DMS53 (cell line): ENCODE data around the gene ATOH7.
"Not testable (repeated sequence)": the region's sequence is repeated elsewhere in the genome, so short reads cannot be mapped to it uniquely, and the experiment has no call there.

Source experiments
- DNase-seq: peaks from one replicate; lab custom pipeline; 2025; lab: John Stamatoyannopoulos, UW

ATOH7 gene

DNA sequence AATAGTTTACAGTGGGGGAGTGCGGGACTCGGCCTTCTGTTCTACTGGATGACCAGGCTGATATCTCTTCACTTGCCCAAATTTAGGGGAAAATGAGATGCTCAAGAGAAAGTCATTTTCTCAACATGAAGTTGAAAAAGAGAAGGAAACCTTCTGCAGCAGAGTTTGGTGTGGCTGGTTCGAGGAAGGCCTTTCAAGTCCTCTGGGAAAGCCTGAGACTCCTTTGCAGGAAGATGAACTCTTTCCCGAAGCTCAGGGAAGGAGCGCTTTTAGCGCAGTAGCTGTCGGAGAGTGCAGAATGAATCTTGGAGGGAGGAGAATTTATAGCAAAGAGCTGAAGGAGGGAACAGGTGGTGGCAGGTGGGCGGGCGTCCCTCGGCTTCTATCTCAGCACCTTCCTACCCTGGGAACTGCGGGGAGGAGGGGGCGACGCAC, at the start of gene ATOH7:
TSS of gene ATOH7 (minus strand) at position 297 of the 435 bp plus-strand sequence. CDS start 436 bp downstream, outside the sequence.
- no peak for DNase-seq

DNA sequence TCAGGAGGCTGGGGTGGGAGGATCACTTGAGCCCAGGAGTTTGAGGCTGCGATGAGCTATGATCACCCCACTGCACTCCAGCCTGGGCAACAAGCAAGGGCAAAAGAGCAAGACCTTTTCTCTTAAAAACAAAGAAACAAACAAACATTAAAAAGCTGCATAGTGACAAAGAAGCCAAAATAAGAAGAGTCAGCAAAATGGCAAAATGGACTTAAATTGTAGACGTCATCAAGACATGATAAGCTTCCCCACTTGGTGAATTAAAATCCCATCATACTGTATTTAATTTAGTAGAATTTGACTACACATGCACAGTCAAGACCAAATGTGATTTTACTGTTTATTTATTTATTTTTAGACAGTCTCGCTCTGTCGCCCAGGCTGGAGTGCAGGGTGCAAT, 48.8 kb upstream of the ATOH7 start:
- DNase-seq, result no peak

DNA sequence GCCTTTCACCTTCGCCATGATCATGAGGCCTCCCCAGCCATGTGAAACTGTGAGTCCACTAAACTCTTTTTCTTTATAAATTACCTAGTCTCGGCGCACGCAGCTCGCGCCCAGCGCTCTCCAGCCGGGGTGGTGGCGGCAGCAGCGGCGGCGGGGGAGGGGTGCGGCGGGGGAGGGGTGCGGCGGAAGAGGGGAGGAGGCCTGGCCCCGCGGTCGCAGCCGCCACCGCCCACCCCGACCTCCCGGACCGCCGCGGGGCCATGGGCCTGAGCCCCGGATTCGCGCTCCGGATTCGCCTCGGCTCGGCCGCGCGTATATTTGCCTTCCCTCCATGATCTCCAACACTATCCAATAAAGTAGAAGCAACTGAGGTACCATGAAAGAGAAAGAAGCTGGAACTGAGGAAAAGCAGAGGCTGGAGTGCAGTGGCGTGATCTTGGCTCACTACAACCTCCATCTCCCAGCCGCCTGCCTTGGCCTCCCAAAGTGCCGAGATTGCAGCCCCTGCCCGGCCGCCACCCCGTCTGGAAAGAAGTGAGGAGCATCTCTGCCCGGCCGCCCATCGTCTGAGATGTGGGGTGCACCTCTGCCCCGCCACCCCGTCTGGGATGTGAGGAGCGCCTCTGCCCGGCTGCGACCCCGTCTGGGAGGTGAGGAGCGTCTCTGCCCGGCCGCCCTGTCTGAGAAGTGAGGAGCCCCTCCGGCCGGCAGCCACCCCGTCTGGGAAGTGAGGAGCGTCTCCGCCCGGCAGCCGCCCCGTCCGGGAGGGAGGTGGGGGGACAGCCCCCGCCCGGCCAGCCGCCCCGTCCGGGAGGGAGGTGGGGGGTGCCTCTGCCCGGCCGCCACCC, 47.2 kb upstream of the ATOH7 start:
- DNase-seq, result not testable (repeated sequence)

DNA sequence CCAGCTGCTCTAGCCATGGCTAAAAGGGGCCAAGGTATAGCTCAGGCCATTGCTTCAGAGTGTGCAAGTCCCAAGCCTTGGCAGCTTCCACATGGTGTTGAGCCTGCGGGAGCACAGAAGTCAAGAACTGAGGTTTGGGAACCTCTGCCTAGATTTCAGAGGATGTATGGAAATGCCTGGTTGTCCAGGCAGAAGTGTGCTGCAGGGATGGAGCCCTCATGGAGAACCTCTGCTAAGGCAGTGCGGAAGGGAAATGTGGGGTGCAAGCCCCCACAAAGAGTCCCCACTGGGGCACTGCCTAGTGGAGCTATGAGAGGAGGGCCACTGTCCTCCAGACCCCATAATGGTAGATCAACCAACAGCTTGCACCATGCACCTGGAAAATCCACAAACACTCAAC, 45.9 kb upstream of the ATOH7 start:
- DNase-seq, result not testable (repeated sequence)

DNA sequence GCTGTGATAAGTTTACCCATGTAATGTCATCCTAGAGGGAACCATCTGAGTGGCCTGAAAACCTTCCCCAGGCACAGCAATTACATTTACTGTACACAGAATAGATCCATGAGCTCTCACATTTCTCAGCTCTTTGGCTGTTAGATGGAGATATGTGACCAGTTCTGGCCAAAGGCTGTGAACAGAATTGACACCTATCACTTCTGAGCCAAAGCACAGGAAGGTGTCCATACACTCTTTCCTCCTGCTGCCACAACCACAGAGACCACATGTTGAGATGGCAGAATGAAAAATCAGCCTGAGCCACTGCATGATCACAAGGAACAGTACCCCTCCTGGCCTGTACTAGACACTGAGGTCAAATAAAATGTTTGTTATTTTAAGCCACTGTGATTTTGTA, 44.3 kb upstream of the ATOH7 start:
- DNase-seq, result no peak

DNA sequence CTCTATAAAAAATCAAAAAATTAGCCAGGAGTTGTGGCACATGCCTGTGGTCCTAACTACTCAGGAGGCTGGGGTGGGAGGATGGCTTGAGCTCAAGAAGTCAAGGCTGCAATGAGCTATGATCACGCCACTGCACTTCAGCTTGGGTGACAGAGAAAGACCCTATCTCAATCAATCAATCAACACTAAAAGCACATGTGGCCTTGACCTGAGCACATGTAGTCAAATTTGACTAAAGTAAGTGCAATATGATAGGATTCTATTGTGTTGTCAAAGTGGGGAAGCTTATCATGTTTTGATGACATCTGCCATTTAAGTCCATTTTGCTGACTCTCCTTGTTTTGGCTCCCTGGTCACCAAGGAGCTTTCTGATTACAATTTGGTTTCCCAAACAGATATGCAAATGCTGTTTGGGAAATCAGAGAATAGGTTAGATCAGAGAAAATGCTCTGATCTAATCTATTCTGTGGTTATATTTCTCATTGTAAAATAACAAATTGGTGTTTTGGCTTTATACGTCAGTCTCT, 43.8 kb upstream of the ATOH7 start:
- DNase-seq, result no peak

DNA sequence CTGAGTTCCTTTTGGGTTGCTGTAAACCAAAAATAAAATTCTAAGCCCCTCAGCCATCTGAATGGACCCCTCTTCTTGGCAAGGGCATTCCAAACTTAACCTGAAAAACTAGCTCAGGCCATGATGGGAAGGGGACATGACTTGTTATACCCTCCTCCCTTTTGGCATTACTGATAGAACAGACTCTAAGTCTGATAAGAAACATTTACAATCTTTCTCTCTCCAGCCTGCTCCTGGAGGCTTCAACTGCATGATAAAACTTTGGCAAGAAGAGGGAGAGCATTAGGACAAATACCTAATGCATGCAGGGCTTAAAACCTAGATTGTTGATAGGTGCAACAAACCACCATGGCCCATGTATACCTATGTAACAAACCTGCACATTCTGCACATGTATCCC, 40.9 kb upstream of the ATOH7 start:
- no peak for DNase-seq

DNA sequence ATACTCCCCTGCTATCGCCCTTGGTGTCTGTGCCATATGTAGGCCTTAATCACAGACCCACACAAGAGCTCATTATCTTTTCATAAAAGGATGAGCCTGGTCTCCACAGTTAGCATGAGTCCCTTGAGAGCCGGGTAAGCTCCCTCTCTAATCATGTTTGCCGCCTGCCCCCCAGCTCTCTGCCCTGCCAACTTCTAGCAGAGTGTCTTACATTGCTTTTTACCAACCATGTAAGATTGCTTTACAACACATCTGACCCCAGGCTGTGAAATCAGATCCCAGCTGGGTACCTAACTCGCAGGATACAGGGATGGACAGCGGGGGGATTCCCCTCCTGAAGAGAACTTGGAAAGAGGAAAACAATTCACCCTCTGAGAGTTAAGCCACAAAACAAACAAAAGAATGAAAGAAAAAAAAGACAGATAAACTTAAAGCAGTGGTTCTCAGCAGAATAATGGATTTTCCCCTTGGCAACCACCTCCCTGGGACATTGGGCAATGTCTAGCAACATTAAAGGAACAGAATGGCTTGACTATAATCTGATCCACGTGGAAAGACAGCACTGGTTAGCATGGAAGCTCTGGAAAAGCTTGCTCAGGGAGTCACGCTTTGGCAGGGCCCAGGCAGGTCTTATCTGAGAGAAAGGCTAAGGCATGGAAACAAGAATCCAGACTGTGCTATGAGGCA, 39.4 kb upstream of the ATOH7 start:
- DNase-seq, result no peak

DNA sequence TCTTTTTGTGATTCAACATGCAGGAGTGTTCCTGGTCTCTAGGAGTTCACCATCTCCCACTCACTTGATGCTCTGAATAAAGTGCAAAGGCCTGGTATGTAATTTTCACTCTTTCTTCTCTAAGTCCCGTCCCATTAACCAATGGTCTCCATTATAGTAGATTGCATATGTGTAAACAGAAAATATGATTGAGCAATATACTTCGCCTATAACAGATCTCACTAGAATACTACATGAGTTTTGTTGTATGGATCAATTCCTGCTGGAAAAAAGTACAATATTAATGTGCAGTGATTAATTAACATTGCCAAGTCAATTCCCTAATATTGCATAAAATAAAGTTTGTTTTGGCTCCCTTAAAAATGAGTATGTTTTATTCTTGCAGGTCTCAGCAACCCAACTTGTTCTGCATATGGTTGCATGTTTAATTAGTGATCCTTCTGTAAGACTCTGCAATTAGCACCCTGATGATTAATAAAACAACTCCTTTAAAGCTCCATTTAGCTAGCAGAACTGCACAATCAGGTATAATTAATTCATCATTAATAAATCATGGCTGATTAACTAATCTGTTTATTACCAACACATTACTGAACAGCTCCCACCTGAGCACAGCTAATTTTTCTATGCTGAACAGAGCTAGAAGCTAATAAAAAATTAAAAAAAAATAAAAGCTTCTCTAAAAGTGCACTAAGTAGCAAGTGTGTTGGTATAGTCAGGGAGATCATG, 37.8 kb upstream of the ATOH7 start:
- DNase-seq, result no peak

DNA sequence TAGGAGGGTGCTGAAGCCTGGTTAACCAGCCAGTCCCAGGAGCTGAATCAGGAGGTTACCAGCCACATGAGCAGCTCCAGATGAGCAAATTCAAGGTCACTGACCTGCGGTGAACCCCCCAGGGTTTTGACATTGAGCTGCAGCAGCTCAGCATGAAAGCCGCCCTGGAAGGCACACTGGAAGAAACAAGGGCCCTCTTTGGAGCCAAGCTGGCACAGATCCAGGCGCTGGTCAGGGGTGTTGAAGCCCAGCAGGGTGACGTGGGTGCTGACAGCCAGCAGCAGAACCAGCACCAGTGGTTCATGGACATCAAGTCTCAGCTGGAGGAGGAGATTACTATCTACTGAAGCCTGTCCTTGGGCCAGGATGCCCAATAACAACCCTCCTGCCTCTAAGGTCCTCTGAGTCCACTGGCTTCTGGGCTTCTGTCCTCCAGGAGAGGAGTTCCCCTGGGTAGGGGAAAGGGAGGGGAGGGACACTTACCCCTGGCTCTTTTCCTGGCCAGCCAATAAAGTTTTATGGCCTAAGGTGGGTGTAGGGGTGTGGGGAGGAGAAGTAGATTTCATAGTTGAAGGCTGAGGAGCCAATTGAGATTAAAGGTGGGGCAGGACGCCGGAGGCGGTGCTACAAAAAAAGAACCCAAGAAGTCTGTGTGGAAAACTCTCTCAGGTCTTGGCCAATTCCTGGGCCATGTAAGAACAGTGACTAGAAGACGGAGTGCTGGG, 29.4 kb upstream of the ATOH7 start:
- DNase-seq, result no peak

DNA sequence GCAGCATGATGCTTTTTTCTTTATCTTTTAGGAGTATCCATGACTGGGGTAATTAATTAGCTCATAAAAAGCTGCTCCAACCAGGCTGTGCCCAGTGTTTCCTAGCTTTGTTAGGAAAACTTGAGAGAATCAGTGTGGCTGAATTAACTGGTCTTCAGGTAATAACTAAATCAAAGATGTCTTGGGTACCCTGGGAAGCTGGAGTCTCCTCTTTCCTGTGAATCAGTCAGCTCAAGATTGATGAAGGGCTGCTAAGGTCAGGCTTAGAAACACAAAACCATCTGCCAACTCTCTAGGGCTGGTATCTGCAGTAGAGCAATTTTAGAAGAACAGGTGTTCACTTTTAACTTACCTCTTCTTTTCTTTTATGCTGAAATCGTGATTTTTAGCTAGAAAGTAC, 21.4 kb upstream of the ATOH7 start:
- no peak for DNase-seq

DNA sequence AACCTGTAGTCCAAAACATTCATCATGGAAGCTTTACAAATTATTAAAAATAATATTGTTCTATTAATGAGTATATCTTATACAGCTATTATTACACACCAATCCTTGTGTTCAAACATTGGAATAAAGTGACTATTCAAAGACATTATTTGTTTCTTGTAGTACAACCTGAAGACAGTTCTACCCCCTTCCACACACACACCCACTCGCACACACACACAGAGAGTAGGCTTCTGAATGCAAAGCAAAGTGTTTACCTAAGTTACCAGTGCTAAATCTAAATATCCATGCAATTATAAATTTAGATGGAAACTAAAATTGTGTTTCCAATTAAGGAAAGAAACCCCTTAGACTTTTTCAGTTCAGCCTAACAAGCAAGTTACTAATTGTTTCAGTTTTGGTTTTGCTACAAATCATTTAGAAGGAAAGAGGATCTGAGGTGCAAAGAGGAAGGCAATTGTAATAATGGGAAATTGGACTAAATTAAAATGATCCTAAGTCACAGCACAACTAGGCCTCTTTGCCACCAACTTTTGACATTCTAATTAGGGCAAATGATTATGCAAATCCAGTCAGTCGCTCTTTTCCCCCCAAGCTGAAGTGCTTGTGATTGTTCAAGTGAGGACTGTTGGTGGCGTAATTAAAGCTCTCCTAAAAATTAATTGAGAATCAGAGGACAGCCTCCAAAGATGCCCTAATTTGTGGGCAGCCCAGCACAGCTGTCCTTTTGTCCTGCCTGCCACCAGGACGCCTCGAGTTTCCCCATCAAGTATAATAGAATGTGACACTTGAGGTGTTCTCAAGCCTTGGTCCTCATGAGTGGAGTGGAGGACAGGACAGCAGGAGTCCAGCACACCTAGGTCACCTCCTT, 19.9 kb upstream of the ATOH7 start:
- DNase-seq, result no peak

DNA sequence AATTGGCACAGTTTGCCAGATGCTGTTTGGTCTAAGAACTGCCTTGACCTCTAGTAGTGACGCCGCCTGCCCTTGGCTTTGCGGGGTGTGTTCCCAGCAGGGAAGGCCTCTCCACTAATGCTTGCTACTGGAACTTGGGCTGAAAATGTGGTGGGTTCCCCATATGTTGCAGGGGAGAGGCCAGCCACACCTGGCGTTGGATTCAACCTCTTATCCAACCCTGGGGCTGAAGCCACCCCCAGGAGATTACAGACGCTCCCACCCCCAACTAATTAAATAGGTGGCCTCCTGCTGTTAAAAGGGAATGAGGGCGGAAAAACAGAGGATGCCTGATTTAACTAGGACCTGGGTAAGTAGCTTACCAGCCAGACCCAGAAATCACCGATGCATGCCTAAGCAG, 19.2 kb upstream of the ATOH7 start:
- no peak for DNase-seq

DNA sequence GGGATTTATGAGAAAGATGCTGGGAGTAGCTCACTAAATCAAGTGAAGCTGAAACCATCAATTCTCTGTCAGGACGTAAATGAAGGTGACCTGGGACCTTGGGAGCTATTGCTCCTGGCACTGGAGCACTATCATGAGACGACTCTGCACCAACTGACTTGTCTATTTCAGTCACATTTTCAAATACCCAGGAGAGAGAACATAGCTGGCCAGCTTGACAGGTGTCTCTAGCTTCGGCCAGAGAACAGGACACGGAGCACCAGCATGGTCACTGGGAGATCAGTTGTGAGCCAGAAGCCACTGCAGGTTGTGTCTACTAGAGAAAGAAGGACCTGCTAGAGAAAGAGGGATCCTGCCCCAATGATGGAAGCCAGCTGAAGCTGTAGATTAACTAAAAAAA, 17.4 kb upstream of the ATOH7 start:
- no peak for DNase-seq

DNA sequence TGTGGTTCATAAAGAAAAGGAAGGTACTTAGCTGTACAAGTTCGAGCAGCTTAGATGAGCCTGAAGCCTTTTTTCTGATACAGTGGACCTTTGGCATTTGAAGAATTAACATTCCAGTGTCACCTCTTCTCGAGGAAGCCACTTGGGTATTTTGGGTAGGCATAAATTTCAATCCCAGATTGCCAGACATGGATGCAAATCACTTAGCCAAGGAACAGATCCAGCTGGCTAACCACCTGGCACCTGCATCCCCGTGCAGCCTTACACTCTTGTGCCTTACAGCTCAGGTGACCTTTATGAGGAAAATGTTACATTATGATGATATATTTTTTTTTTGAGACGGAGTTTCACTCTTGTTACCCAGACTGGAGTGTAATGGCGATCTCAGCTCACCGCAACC, 16.0 kb upstream of the ATOH7 start:
- DNase-seq, result no peak

DNA sequence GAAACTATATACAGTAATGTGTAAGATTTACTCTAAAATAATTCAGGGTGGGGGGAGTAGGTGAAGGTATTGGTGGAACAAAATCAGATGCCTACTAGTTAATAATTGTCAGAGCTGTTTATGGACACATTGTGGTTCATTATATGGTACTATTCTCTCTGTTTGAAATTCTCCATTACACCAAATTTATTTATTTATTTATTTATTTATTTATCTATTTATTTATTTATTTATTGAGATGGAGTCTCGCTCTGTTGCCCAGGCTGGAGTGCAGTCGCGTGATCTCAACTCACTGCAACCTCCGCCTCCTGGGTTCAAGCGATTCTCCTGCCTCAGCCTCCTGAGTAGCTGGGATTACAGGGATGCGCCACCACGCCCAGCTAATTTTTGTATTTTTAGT, 14.5 kb upstream of the ATOH7 start:
- not testable (repeated sequence) for DNase-seq

DNA sequence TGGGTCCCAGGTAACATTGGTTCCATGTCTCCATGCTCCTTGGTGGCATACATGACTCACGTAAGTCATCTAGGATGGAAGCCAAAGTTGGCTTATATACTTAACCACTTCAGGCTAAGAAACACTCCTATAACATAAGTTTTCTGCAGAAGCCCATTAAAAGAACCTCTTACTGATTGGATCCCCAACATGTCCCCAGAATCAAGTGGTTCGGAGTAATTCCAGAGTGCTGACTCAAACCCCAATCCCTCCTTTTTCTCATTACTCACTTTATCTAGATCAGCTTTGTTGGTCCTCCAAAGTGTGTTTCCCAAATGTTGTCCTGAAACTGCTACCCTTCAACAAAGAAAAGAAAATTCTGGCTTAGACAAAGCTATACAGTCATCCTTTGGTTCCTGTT, 10.1 kb upstream of the ATOH7 start:
- DNase-seq, result no peak

DNA sequence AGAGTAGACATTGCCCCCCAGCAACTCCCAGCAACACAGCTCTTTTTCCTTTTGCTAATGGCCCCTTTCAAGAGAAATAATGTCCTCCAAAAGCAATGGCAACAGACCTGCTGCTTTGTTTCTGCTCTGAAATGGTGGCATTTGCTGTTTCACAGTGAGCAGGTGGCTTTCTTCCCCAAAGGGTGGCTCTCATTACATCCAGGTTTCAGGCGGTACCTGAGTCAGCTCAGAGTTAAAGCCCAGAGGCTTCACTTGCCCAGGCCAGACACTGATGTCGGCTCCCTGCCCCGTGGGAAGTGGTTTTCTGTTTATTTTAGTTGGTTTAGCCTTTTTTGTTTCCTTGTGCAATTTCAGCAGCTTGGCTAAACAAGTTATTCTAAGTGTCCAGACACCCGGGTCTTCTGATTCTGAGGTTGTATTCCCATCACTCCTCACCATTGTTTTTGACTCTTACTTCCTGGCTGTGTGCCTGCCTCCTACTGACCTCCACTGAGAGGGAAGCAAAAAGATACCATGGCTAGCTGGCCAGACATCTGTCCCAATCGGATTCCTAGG, 7.8 kb upstream of the ATOH7 start:
- no peak for DNase-seq

DNA sequence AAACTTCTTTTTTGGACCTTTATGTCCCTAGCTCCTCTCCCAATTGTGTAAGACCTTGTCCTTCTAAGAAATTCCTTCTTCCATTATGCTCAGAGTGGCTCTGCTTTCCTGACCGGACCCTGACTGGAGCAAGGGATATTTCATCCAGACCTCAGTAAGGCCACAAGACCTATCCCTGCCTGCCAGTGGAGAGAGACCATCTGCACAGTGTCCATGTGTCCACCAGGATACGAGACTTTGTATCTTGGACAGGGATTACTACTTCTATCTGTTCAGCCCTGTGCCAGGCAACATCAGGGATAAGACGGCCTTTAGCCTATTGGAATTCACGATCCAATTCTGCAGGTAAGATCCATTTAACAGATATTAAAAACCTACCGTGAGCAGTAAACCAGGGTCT, 7.2 kb upstream of the ATOH7 start:
- DNase-seq, result no peak

DNA sequence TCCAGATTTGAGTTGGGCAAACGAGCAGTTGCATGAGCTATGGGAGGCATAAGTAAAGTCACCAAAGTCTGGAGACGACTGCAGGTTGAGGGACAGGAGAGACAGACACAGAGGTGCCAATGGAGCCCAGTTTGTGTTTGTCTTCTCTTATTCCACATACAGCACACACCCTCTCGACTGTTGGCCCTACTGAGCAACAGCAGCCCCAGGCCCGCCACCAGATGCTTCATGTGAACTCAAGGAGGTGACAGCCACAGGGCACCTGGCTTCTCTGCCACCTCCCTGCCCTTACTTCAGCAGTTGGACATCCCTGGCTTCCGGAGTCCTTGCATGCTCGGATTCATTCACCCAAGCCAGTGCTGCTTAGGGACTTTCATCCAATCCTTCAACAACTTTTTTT, 6.5 kb upstream of the ATOH7 start:
- DNase-seq, result no peak

DNA sequence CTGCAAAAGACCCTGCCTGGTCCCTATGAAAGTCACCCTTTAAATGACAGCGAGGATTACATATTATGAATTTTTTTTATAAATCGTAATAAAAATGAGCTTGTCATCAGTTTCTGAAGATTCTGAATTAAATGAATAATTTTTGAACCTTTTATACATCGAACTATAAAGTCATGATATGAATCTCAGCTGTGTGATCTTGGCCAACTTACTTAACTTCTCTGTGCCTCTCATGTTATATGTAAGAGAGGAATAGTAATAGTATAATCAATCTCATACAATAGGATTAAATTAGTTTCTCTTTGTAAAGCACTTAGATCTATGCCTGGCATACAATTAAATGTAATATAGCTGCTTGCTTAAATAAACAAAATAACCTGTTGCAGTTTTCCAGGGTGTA, 5.3 kb upstream of the ATOH7 start:
- DNase-seq, result no peak
